GM12878 (cell line): Measurements from ENCODE around the gene CATSPER3.

Experiments used
- CBX3 ChIP-seq: fragments of 200-600 bp; sonication (generic); IDR thresholded peaks from 2 replicates; pipeline ENCODE4 v1.6.1; 2016; ENCODE audit warnings: low read depth, borderline replicate concordance
- CHD2 ChIP-seq: IDR thresholded peaks from 2 replicates; pipeline ENCODE4 v1.6.1; 2011; ENCODE audit warnings: low read depth, low read length, improper control_type of control experiment, borderline replicate concordance
- CTCF ChIP-seq, 3 experiments: IDR thresholded peaks in 2 of 3; conservative IDR thresholded peaks in 1 of 3; 2 replicates each; pipeline ENCODE4 v1.5.1; 2011; ENCODE audit warnings: low read depth in 3 of 3, low read length in 3 of 3, mild to moderate bottlenecking in 3 of 3, control low read depth in 2 of 3, moderate library complexity in 2 of 3, inconsistent platforms in 1 of 3, mixed read lengths in 1 of 3; ENCODE audit not compliant: control insufficient read depth in 2 of 3, insufficient read depth in 1 of 3; ENCODE audit errors: extremely low read depth in 1 of 3
- DPF2 ChIP-seq: fragments of 450-650 bp; IDR thresholded peaks from 2 replicates; pipeline ENCODE4 v1.6.1; 2017; ENCODE audit warnings: mild to moderate bottlenecking

GRCh38 chr5:135037519-135038204 is 70.0 kb downstream of the CATSPER3 start:
- TF ChIP-seq CBX3 (no peak), CHD2 (no peak), CTCF (IDR thresholded peaks at IDR 0.05 in 2 of 3, conservative IDR thresholded peaks at IDR 0.05 in 1 of 3; ENCODE audit: control insufficient read depth in 2 of 3, extremely low read depth in 1 of 3, insufficient read depth in 1 of 3, low read depth in 3 of 3, low read length in 3 of 3) (no peak), DPF2 (no peak)
